NCI-H1048 (cell line): Measurements from ENCODE around the gene UPK3BL2.
"Not testable (repeated sequence)": the region's sequence is repeated elsewhere in the genome, so short reads cannot be mapped to it uniquely, and the experiment has no call there.

Source experiments
- DNase-seq: peaks from one replicate; lab custom pipeline; 2025; lab: John Stamatoyannopoulos, UW

UPK3BL2 gene

GRCh38 chr7:102531583-102531982, 11.9 kb downstream of the UPK3BL2 start:
- not testable (repeated sequence) for DNase-seq

GRCh38 chr7:102527822-102528793, 15.4 kb downstream of the UPK3BL2 start:
- not testable (repeated sequence) for DNase-seq

GRCh38 chr7:102527182-102527581, 16.3 kb downstream of the UPK3BL2 start:
- DNase-seq: not testable (repeated sequence)

- not testable (repeated sequence) for DNase-seq
Measured at GRCh38 chr7:102524803-102525202, 18.7 kb downstream of the UPK3BL2 start.

GRCh38 chr7:102520797-102521196, 22.7 kb downstream of the UPK3BL2 start:
- not testable (repeated sequence) for DNase-seq

- not testable (repeated sequence) for DNase-seq
Measured at GRCh38 chr7:102517550-102518147, 25.8 kb downstream of the UPK3BL2 start, which contains the start of gene RASA4B. Gene RASA4B, minus strand, starts transcription at chr7:102517777. Its CDS starts 67 bp downstream, at chr7:102517710.

- not testable (repeated sequence) for DNase-seq
Measured at GRCh38 chr7:102516951-102517350, 26.5 kb downstream of the UPK3BL2 start.

- DNase-seq: not testable (repeated sequence)
Measured at GRCh38 chr7:102515889-102516288, 27.6 kb downstream of the UPK3BL2 start.

GRCh38 chr7:102514881-102515721, 28.4 kb downstream of the UPK3BL2 start:
- DNase-seq: not testable (repeated sequence)

GRCh38 chr7:102512642-102513221, 30.8 kb downstream of the UPK3BL2 start:
- DNase-seq: not testable (repeated sequence)

GRCh38 chr7:102511860-102512522, 31.5 kb downstream of the UPK3BL2 start:
- not testable (repeated sequence) for DNase-seq

GRCh38 chr7:102510575-102510974, 32.9 kb downstream of the UPK3BL2 start:
- not testable (repeated sequence) for DNase-seq

- DNase-seq: not testable (repeated sequence)
Measured at GRCh38 chr7:102507410-102508088, 35.9 kb downstream of the UPK3BL2 start.

- not testable (repeated sequence) for DNase-seq
Measured at GRCh38 chr7:102505298-102506185, 38.0 kb downstream of the UPK3BL2 start.

- DNase-seq: not testable (repeated sequence)
Measured at GRCh38 chr7:102503141-102503540, 40.4 kb downstream of the UPK3BL2 start.

GRCh38 chr7:102498321-102498720, 45.2 kb downstream of the UPK3BL2 start:
- DNase-seq: not testable (repeated sequence)

GRCh38 chr7:102497308-102497707, 46.2 kb downstream of the UPK3BL2 start:
- not testable (repeated sequence) for DNase-seq

GRCh38 chr7:102496861-102497260, 46.6 kb downstream of the UPK3BL2 start:
- DNase-seq: not testable (repeated sequence)

- DNase-seq: not testable (repeated sequence)
Measured at GRCh38 chr7:102494473-102495149, 48.9 kb downstream of the UPK3BL2 start.
